Astrocyte (in vitro differentiated cells and primary cell): ENCODE results near the gene RAMP2. TPM values are rescaled to one million over a fixed set of nuclear protein-coding genes. Genes with fewer than 3 reads are reported as not detected.
A peak's percentile ranks its signal among the peaks of the same experiment; 100 is the strongest.
"Not testable (repeated sequence)": the region's sequence is repeated elsewhere in the genome, so short reads cannot be mapped to it uniquely, and the experiment has no call there.

Source experiments
- DNase-seq: peaks from one replicate; pipeline ENCODE4 v3.0.0-alpha.2; 2010; ENCODE audit warnings: low read depth
- FAIRE-seq: peaks from 2 replicates; lab custom pipeline; 2011; peaks lifted over from hg19 to GRCh38; lab: Jason Lieb, UNC
- H2AFZ ChIP-seq: 2 replicates; pipeline ENCODE4 v1.6.0; 2012; ENCODE audit warnings: low read depth, low read length, inconsistent platforms
- H3K27ac ChIP-seq: 2 replicates; pipeline ENCODE4 v1.5.1; 2011; ENCODE audit warnings: low read depth, low read length, inconsistent platforms
- H3K27me3 ChIP-seq: 2 replicates; pipeline ENCODE4 v1.6.0; 2011; ENCODE audit warnings: low read length, inconsistent platforms; ENCODE audit not compliant: insufficient read depth
- H3K36me3 ChIP-seq: 2 replicates; pipeline ENCODE4 v1.5.1; 2011; ENCODE audit warnings: low read length, inconsistent platforms; ENCODE audit not compliant: insufficient read depth
- H3K4me1 ChIP-seq: 2 replicates; pipeline ENCODE4 v1.5.1; 2011; ENCODE audit warnings: low read length, inconsistent platforms; ENCODE audit not compliant: insufficient read depth
- H3K4me2 ChIP-seq: 2 replicates; pipeline ENCODE4 v1.6.0; 2012; ENCODE audit warnings: low read length, inconsistent platforms
- H3K4me3 ChIP-seq: 2 replicates; pipeline ENCODE4 v1.5.1; 2011; ENCODE audit warnings: low read depth, mild to moderate bottlenecking, low read length, inconsistent platforms; ENCODE audit not compliant: insufficient read depth
- H3K79me2 ChIP-seq: 2 replicates; pipeline ENCODE4 v1.6.0; 2012; ENCODE audit warnings: mild to moderate bottlenecking, low read length, inconsistent platforms; ENCODE audit not compliant: insufficient read depth
- H3K9ac ChIP-seq: 2 replicates; pipeline ENCODE4 v1.6.0; 2012; ENCODE audit warnings: mild to moderate bottlenecking, low read length, inconsistent platforms
- H3K9me3 ChIP-seq: 2 replicates; pipeline ENCODE4 v1.5.1; 2012; ENCODE audit warnings: low read depth, mild to moderate bottlenecking, low read length, inconsistent platforms; ENCODE audit not compliant: insufficient read depth
- H4K20me1 ChIP-seq: 2 replicates; pipeline ENCODE4 v1.6.0; 2012; ENCODE audit warnings: low read length, inconsistent platforms; ENCODE audit not compliant: insufficient read depth
- H3K27ac Mint-ChIP-seq: one replicate; pipeline ENCODE4 v1.8.0; 2021; ENCODE audit warnings: mild to moderate bottlenecking, mixed read lengths; ENCODE audit not compliant: unreplicated experiment
- H3K27me3 Mint-ChIP-seq: one replicate; pipeline ENCODE4 v1.8.0; 2021; ENCODE audit warnings: low read depth, mixed read lengths; ENCODE audit not compliant: unreplicated experiment
- H3K36me3 Mint-ChIP-seq: one replicate; pipeline ENCODE4 v1.8.0; 2021; ENCODE audit warnings: low read depth, mixed read lengths; ENCODE audit not compliant: unreplicated experiment
- H3K4me1 Mint-ChIP-seq: one replicate; pipeline ENCODE4 v1.8.0; 2021; ENCODE audit warnings: low read depth, mixed read lengths; ENCODE audit not compliant: unreplicated experiment
- H3K4me3 Mint-ChIP-seq: one replicate; pipeline ENCODE4 v1.8.0; 2021; ENCODE audit warnings: mild to moderate bottlenecking, moderate library complexity, mixed read lengths; ENCODE audit not compliant: unreplicated experiment
- H3K9me3 Mint-ChIP-seq: one replicate; pipeline ENCODE4 v1.8.0; 2021; ENCODE audit warnings: mild to moderate bottlenecking, mixed read lengths; ENCODE audit not compliant: unreplicated experiment
- CTCF ChIP-seq: IDR thresholded peaks from 2 replicates; pipeline ENCODE4 v1.5.1; 2011; ENCODE audit warnings: low read depth, mild to moderate bottlenecking, inconsistent platforms, low read length, moderate library complexity; ENCODE audit not compliant: insufficient read depth
- EZH2 ChIP-seq: IDR thresholded peaks from 2 replicates; pipeline ENCODE4 v1.6.1; 2012; ENCODE audit warnings: mild to moderate bottlenecking, low read length, inconsistent platforms; ENCODE audit not compliant: insufficient read depth
- total RNA-seq: library from RNA; stranded (reverse); gene quantifications from 2 replicates; pipeline ENCODE4 v1.2.1, GENCODE V29; 2021

RAMP2 gene
- total RNA-seq, 1 donor from 2014 or later: 6.1 TPM

- not testable (repeated sequence) for H2AFZ ChIP-seq, H3K79me2 ChIP-seq, H3K27me3 Mint-ChIP-seq, H3K27me3 ChIP-seq, DNase-seq, H3K4me3 Mint-ChIP-seq, H3K36me3 ChIP-seq, H3K36me3 Mint-ChIP-seq, H4K20me1 ChIP-seq, H3K9ac ChIP-seq, FAIRE-seq, H3K9me3 Mint-ChIP-seq, H3K9me3 ChIP-seq, H3K4me2 ChIP-seq, H3K4me3 ChIP-seq, H3K27ac ChIP-seq, H3K27ac Mint-ChIP-seq
- peaks cover 29% of the 10 kb centered on the region for H3K4me1 ChIP-seq
- peaks cover 31% of the 10 kb centered on the region for H3K4me1 Mint-ChIP-seq
Measured at GRCh38 chr17:42769964-42770363, 8.9 kb downstream of the RAMP2 start.

- Histone ChIP-seq H3K79me2 (peaks cover 5% of the 10 kb centered on the region), H3K27ac (peak overlapping the region; percentile 95), H2AFZ (peak overlapping the region; percentile 94), H4K20me1 (no peaks in the 10 kb centered on the region), H3K4me1 (peaks cover 42% of the 10 kb centered on the region), H3K9me3 (no peaks in the 10 kb centered on the region), H3K4me3 (peak overlapping the region; percentile 92), H3K27me3 (no peaks in the 10 kb centered on the region), H3K9ac (peak overlapping the region; percentile 96), H3K36me3 (no peaks in the 10 kb centered on the region), H3K4me2 (peak overlapping the region; percentile 98)
- TF ChIP-seq CTCF: no peak
- no peak for TF ChIP-seq EZH2
- no peaks in the 10 kb centered on the region for H3K27me3 Mint-ChIP-seq
- H3K4me3 Mint-ChIP-seq: peak overlapping the region; percentile 96
- H3K4me1 Mint-ChIP-seq: peaks cover 42% of the 10 kb centered on the region
- FAIRE-seq: no peak
- H3K36me3 Mint-ChIP-seq: no peaks in the 10 kb centered on the region
- peak overlapping the region; percentile 98 for H3K27ac Mint-ChIP-seq
- H3K9me3 Mint-ChIP-seq: no peaks in the 10 kb centered on the region
- no peak for DNase-seq
Measured at GRCh38 chr17:42772945-42773289, 11.9 kb downstream of the RAMP2 start.

GRCh38 chr17:42773290-42774035 is 12.4 kb downstream of the RAMP2 start, which contains the start of gene VPS25:
VPS25 (plus strand) TSS chr17:42773449; CDS start chr17:42773476, 27 bp downstream.
- no peaks in the 10 kb centered on the region for H3K36me3 ChIP-seq
- TF ChIP-seq EZH2 (no peak), CTCF (no peak)
- FAIRE-seq (no peak), DNase-seq (peak; percentile 78)
- Mint-ChIP-seq H3K27me3 (no peaks in the 10 kb centered on the region), H3K4me1 (peaks cover 42% of the 10 kb centered on the region), H3K9me3 (no peaks in the 10 kb centered on the region), H3K27ac (peak within 1 kb of the TSS; percentile 98), H3K4me3 (peak within 1 kb of the TSS; percentile 96), H3K36me3 (no peaks in the 10 kb centered on the region)
- H3K9ac ChIP-seq: peak within 1 kb of the TSS; percentile 96
- no peaks in the 10 kb centered on the region for H4K20me1 ChIP-seq
- H3K4me1 ChIP-seq: peaks cover 42% of the 10 kb centered on the region
- peaks cover 5% of the 10 kb centered on the region for H3K79me2 ChIP-seq
- no peaks in the 10 kb centered on the region for H3K27me3 ChIP-seq
- H3K9me3 ChIP-seq: no peaks in the 10 kb centered on the region
- peak within 1 kb of the TSS; percentile 92 for H3K4me3 ChIP-seq
- peak within 1 kb of the TSS; percentile 98 for H3K4me2 ChIP-seq
- H2AFZ ChIP-seq: peak within 1 kb of the TSS; percentile 94
- peak within 1 kb of the TSS; percentile 95 for H3K27ac ChIP-seq
